ENCODE measurements around the gene TNF.

The TNF gene

GRCh38 chr6:31576897-31577578, 1.7 kb downstream of the TNF start:
- peaks cover 15% of the 10 kb centered on the region for H3K4me1 ChIP-seq (ENCODE audit: control insufficient read depth, insufficient read depth, low read length)
- no peak overlapping the region for H3K4me3 ChIP-seq (ENCODE audit: low read length)
- H3K27me3 ChIP-seq (replicated peaks; ENCODE audit: control insufficient read depth, insufficient read depth, low read length), result peaks cover 8% of the 10 kb centered on the region
- H3K9ac ChIP-seq (ENCODE audit: low read length), result no peak overlapping the region
- DNase-seq (ENCODE audit: low read depth), result no peak
- no peaks in the 10 kb centered on the region for H3K9me3 ChIP-seq (ENCODE audit: control insufficient read depth, low read length)
- no peaks in the 10 kb centered on the region for H3K36me3 ChIP-seq (ENCODE audit: control insufficient read depth, insufficient read depth, low read length, severe bottlenecking)

GRCh38 chr6:31577579-31577966, 2.2 kb downstream of the TNF start:
- H3K9me3 ChIP-seq (ENCODE audit: control insufficient read depth, low read length), result no peaks in the 10 kb centered on the region
- no peak overlapping the region for H3K4me3 ChIP-seq (ENCODE audit: low read length)
- H3K27me3 ChIP-seq (replicated peaks; ENCODE audit: control insufficient read depth, insufficient read depth, low read length), result peaks cover 8% of the 10 kb centered on the region
- H3K4me1 ChIP-seq (ENCODE audit: control insufficient read depth, insufficient read depth, low read length), result peaks cover 15% of the 10 kb centered on the region
- DNase-seq (ENCODE audit: low read depth), result no peak
- H3K9ac ChIP-seq (ENCODE audit: low read length), result no peak overlapping the region
- no peaks in the 10 kb centered on the region for H3K36me3 ChIP-seq (ENCODE audit: control insufficient read depth, insufficient read depth, low read length, severe bottlenecking)

DNA sequence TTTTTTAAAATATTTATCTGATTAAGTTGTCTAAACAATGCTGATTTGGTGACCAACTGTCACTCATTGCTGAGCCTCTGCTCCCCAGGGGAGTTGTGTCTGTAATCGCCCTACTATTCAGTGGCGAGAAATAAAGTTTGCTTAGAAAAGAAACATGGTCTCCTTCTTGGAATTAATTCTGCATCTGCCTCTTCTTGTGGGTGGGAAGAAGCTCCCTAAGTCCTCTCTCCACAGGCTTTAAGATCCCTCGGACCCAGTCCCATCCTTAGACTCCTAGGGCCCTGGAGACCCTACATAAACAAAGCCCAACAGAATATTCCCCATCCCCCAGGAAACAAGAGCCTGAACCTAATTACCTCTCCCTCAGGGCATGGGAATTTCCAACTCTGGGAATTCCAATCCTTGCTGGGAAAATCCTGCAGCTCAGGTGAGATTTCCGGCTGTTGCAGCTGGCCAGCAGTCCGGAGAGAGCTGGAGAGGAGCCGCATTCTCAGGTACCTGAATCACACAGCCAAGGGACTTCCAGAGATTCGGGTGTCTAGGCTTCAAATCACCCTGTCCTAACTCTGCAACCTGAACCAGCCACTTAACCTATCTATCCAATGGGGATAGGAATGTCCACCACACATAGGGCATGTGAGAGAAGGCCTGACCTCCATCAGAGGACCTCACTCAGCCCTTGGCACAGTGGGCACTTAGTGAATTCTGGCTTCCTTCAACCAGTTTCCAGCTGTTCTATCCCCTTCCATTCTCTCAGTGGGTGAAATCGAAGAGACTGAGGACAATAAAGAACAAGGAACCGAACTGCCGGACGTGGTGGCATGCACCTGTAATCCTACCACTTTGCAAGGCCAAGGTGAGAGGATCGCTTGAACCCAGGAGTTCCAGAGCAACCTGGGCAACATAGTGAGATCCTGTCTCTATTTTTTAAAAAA, 3.1 kb downstream of the TNF start:
- H3K9ac ChIP-seq (ENCODE audit: low read length), result no peak overlapping the region
- H3K4me1 ChIP-seq (ENCODE audit: control insufficient read depth, insufficient read depth, low read length), result peaks cover 15% of the 10 kb centered on the region
- H3K27me3 ChIP-seq (replicated peaks; ENCODE audit: control insufficient read depth, insufficient read depth, low read length), result peaks cover 4% of the 10 kb centered on the region
- no peaks in the 10 kb centered on the region for H3K9me3 ChIP-seq (ENCODE audit: control insufficient read depth, low read length)
- DNase-seq (ENCODE audit: low read depth), result no peak
- no peak overlapping the region for H3K4me3 ChIP-seq (ENCODE audit: low read length)
- no peaks in the 10 kb centered on the region for H3K36me3 ChIP-seq (ENCODE audit: control insufficient read depth, insufficient read depth, low read length, severe bottlenecking)

GRCh38 chr6:31579119-31579505, 3.7 kb downstream of the TNF start:
- H3K27me3 ChIP-seq (replicated peaks; ENCODE audit: control insufficient read depth, insufficient read depth, low read length), result peaks cover 4% of the 10 kb centered on the region
- peaks cover 15% of the 10 kb centered on the region for H3K4me1 ChIP-seq (ENCODE audit: control insufficient read depth, insufficient read depth, low read length)
- H3K9ac ChIP-seq (ENCODE audit: low read length), result no peak overlapping the region
- H3K9me3 ChIP-seq (ENCODE audit: control insufficient read depth, low read length), result no peaks in the 10 kb centered on the region
- DNase-seq (ENCODE audit: low read depth), result no peak
- no peak overlapping the region for H3K4me3 ChIP-seq (ENCODE audit: low read length)
- H3K36me3 ChIP-seq (ENCODE audit: control insufficient read depth, insufficient read depth, low read length, severe bottlenecking), result no peaks in the 10 kb centered on the region

DNA sequence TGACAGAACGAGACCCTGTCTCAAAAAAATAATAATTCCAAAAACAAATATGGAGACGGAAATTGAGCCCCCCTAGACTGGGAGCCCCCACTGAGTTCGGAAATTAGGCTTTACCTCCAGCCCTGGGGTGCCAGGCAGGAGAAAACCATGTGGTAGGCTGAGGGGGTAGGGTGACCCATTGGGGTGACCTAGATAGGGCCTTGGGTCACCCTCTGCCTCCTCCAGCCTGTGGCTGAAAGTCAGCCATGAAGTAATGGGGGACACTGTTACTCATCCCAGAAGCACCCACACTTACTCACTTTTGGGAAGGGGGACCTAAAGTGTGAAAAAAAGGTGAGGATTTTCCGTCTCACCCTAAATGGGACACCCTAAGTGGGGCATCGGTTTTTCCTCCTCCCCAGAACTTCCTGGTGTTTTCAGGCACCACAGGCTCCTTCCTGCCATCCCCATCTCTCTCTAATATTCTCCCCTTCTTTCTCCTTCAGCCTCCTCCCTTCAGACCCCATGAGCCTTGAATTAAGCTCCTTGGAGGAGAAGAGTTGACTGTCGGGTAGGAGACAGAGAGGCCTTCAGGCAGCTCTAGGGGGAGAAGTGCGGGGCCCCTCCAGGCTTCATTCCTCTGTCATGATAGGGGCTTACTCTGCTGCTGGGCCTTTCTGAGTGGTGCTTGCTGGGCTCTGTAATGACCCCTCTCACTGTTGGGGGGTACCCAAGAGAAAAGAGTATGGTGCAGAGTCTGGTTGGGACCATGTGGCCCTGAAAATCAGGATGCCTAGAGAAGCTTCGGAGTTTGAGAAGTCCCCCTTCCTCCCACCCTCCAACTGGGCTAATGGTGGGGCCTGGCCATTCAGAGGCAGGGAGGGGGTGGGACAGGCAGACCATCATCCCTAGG, 4.4 kb downstream of the TNF start:
- Histone ChIP-seq H3K9ac (ENCODE audit: low read length) (no peak overlapping the region), H3K4me1 (ENCODE audit: control insufficient read depth, insufficient read depth, low read length) (peaks cover 15% of the 10 kb centered on the region), H3K9me3 (ENCODE audit: control insufficient read depth, low read length) (no peaks in the 10 kb centered on the region), H3K27me3 (replicated peaks; ENCODE audit: control insufficient read depth, insufficient read depth, low read length) (peaks cover 4% of the 10 kb centered on the region), H3K36me3 (ENCODE audit: control insufficient read depth, insufficient read depth, low read length, severe bottlenecking) (no peaks in the 10 kb centered on the region), H3K4me3 (ENCODE audit: low read length) (no peak overlapping the region)
- no peak for DNase-seq (ENCODE audit: low read depth)

DNA sequence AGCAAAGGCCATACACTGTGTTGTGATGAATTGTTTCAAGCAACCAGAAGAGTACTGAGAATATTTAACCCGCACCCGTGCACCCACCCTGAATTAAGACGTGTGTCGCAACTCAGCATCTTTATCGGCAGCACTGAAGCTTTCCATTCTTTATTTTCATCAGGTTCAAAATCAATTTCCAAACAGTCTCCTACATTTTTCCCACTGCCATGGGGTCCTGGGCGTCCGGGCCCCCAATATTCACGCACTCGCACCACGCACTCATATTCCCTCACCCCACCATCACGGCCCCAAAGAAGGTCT, 5.0 kb downstream of the TNF start:
- peak overlapping the region; percentile 96 for H3K4me3 ChIP-seq (ENCODE audit: low read length)
- peak overlapping the region; percentile 96 for H3K9ac ChIP-seq (ENCODE audit: low read length)
- no peak for DNase-seq (ENCODE audit: low read depth)
- no peaks in the 10 kb centered on the region for H3K36me3 ChIP-seq (ENCODE audit: control insufficient read depth, insufficient read depth, low read length, severe bottlenecking)
- H3K27me3 ChIP-seq (replicated peaks; ENCODE audit: control insufficient read depth, insufficient read depth, low read length), result peaks cover 4% of the 10 kb centered on the region
- peaks cover 11% of the 10 kb centered on the region for H3K4me1 ChIP-seq (ENCODE audit: control insufficient read depth, insufficient read depth, low read length)
- H3K9me3 ChIP-seq (ENCODE audit: control insufficient read depth, low read length), result no peaks in the 10 kb centered on the region

- Histone ChIP-seq H3K4me1 (ENCODE audit: control insufficient read depth, insufficient read depth, low read length) (peaks cover 10% of the 10 kb centered on the region), H3K9ac (ENCODE audit: low read length) (peak overlapping the region; percentile 96), H3K27me3 (replicated peaks; ENCODE audit: control insufficient read depth, insufficient read depth, low read length) (peaks cover 4% of the 10 kb centered on the region), H3K9me3 (ENCODE audit: control insufficient read depth, low read length) (no peaks in the 10 kb centered on the region), H3K36me3 (ENCODE audit: control insufficient read depth, insufficient read depth, low read length, severe bottlenecking) (no peaks in the 10 kb centered on the region), H3K4me3 (ENCODE audit: low read length) (peak overlapping the region; percentile 96)
- DNase-seq (ENCODE audit: low read depth), result peak; percentile 93
Measured at GRCh38 chr6:31580807-31581433, 5.6 kb downstream of the TNF start.

GRCh38 chr6:31581434-31582229, 6.3 kb downstream of the TNF start:
- no peaks in the 10 kb centered on the region for H3K9me3 ChIP-seq (ENCODE audit: control insufficient read depth, low read length)
- H3K27me3 ChIP-seq (replicated peaks; ENCODE audit: control insufficient read depth, insufficient read depth, low read length), result no peaks in the 10 kb centered on the region
- peak overlapping the region; percentile 96 for H3K9ac ChIP-seq (ENCODE audit: low read length)
- H3K4me1 ChIP-seq (ENCODE audit: control insufficient read depth, insufficient read depth, low read length), result peaks cover 10% of the 10 kb centered on the region
- H3K36me3 ChIP-seq (ENCODE audit: control insufficient read depth, insufficient read depth, low read length, severe bottlenecking), result no peaks in the 10 kb centered on the region
- no peak for DNase-seq (ENCODE audit: low read depth)
- H3K4me3 ChIP-seq (ENCODE audit: low read length), result peak overlapping the region; percentile 96

DNA sequence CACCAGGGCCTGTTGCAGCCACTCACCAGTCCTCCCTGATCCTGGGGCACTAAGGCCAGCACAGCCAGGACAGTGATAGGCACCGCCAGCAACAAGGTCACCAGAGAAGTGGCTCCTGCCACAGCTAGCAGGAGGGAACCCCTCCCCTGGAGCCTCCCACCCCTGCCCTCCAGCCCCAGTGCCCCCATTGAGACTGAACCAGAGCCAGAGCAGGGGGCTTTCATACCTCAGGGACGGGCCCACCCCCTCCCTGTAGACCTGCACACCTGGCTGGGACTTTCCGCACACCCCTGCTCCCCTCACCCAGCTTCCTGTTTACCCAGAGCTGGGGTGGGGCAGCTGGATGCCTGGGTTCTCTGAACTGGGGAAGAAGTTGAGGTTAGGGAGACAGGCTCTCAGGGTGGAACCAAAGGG, 6.9 kb downstream of the TNF start, which contains the start of gene LTB:
LTB (minus strand) TSS at position 195 of the 414 bp plus-strand sequence; CDS start at position 188, 7 bp downstream.
- no peaks in the 10 kb centered on the region for H3K36me3 ChIP-seq (ENCODE audit: control insufficient read depth, insufficient read depth, low read length, severe bottlenecking)
- DNase-seq (ENCODE audit: low read depth), result no peak

DNA sequence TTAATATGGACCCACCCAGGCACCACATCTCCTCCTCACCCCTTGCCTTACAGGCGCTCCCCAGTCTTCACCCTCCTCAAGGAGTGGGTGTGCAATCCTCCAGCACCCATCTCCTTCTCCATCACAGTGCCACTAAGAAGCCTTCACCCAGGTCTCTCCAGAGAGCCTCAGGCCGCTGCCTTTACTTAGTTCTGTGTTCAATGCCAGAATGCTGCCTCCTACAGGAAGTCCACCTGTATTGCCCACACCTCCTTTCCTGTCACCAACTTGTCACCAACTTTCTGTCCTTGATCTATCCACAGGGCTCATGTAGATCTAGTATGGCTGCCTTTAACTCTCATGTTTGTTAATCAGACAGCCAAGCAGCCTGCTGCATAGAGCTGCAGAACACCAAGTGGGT, 10.1 kb downstream of the TNF start:
- H3K4me1 ChIP-seq (ENCODE audit: control insufficient read depth, insufficient read depth, low read length), result peaks cover 8% of the 10 kb centered on the region
- no peak for DNase-seq (ENCODE audit: low read depth)
- H3K9me3 ChIP-seq (ENCODE audit: control insufficient read depth, low read length), result no peaks in the 10 kb centered on the region
- no peaks in the 10 kb centered on the region for H3K36me3 ChIP-seq (ENCODE audit: control insufficient read depth, insufficient read depth, low read length, severe bottlenecking)
- H3K27me3 ChIP-seq (replicated peaks; ENCODE audit: control insufficient read depth, insufficient read depth, low read length), result no peaks in the 10 kb centered on the region
- no peak overlapping the region for H3K4me3 ChIP-seq (ENCODE audit: low read length)
- H3K9ac ChIP-seq (ENCODE audit: low read length), result no peak overlapping the region

More for the DNA sequence above, 6.9 kb downstream of the TNF start, which contains the start of gene LTB:
- H3K4me1 ChIP-seq (ENCODE audit: control insufficient read depth, insufficient read depth, low read length), result peaks cover 10% of the 10 kb centered on the region
- H3K9ac ChIP-seq (ENCODE audit: low read length), result peak within 1 kb of the TSS; percentile 96
- peak within 1 kb of the TSS; percentile 96 for H3K4me3 ChIP-seq (ENCODE audit: low read length)
- H3K9me3 ChIP-seq (ENCODE audit: control insufficient read depth, low read length), result no peaks in the 10 kb centered on the region
- H3K27me3 ChIP-seq (replicated peaks; ENCODE audit: control insufficient read depth, insufficient read depth, low read length), result no peaks in the 10 kb centered on the region

Measured in adipocyte (in vitro differentiated cells).